Activated CD4-positive, alpha-beta memory T cell treated with anti-CD3 and anti-CD28 coated beads, Interleukin-2, amount 10 ng/mL, durations not matched to agents 7 days and 5 days (primary cell): ENCODE data around the gene LIN28A. TPM values are rescaled to one million over a fixed set of nuclear protein-coding genes. Genes with fewer than 3 reads are reported as not detected.

Source experiments
- CTCF ChIA-PET: fragments of 350-600 bp; sonication (Branson Sonifier 250); formaldehyde crosslinking; loops from one replicate; lab custom pipeline; 2021; ENCODE audit warnings: antibody characterized with exemption, inconsistent platforms; lab: Charles Lee
- POLR2A ChIA-PET: fragments of 350-600 bp; sonication (Branson Sonifier 250); formaldehyde crosslinking; loops from one replicate; lab custom pipeline; 2021; ENCODE audit warnings: antibody characterized with exemption; lab: Charles Lee
- DNase-seq: peaks from one replicate; pipeline ENCODE4 v3.0.0-alpha.2; 2020
- H3K27ac Mint-ChIP-seq: one replicate; pipeline ENCODE4 v1.8.0; 2021; ENCODE audit warnings: mild to moderate bottlenecking, mixed read lengths
- H3K27me3 Mint-ChIP-seq: one replicate; pipeline ENCODE4 v1.8.0; 2021; ENCODE audit warnings: mixed read lengths
- H3K36me3 Mint-ChIP-seq: one replicate; pipeline ENCODE4 v1.8.0; 2021; ENCODE audit warnings: low read depth, mixed read lengths
- H3K4me1 Mint-ChIP-seq: one replicate; pipeline ENCODE4 v1.8.0; 2021; ENCODE audit warnings: mixed read lengths
- H3K4me3 Mint-ChIP-seq: one replicate; pipeline ENCODE4 v1.8.0; 2021; ENCODE audit warnings: mild to moderate bottlenecking, mixed read lengths
- H3K9me3 Mint-ChIP-seq: one replicate; pipeline ENCODE4 v1.8.0; 2021; ENCODE audit warnings: mixed read lengths
- total RNA-seq, 2 experiments: library from RNA; stranded (reverse); gene quantifications; one replicate each; pipeline ENCODE4 v1.2.3, GENCODE V29; 2021

LIN28A gene
- total RNA-seq, 2 experiments from 2014 or later: not detected

- H3K36me3 Mint-ChIP-seq: no peaks in the 10 kb centered on the region
- no peak overlapping the region for H3K4me3 Mint-ChIP-seq
- ChIA-PET POLR2A (interaction anchor here (1.1 kb wide), 1 partner anchor 18 kb away, joined by 4 read pairs; no protein-coding TSS in a partner anchor), CTCF (interaction anchor here (1.2 kb wide), 2 partner anchors 14 to 47 kb away, joined by 3 to 4 read pairs; no protein-coding TSS in a partner anchor)
- no peaks in the 10 kb centered on the region for H3K9me3 Mint-ChIP-seq
- no peak for DNase-seq
- H3K27ac Mint-ChIP-seq: no peak overlapping the region
- H3K4me1 Mint-ChIP-seq: peaks cover 17% of the 10 kb centered on the region
- H3K27me3 Mint-ChIP-seq: peaks cover 70% of the 10 kb centered on the region
Measured at GRCh38 chr1:26411624-26412074, 1.0 kb downstream of the LIN28A start.

DNA sequence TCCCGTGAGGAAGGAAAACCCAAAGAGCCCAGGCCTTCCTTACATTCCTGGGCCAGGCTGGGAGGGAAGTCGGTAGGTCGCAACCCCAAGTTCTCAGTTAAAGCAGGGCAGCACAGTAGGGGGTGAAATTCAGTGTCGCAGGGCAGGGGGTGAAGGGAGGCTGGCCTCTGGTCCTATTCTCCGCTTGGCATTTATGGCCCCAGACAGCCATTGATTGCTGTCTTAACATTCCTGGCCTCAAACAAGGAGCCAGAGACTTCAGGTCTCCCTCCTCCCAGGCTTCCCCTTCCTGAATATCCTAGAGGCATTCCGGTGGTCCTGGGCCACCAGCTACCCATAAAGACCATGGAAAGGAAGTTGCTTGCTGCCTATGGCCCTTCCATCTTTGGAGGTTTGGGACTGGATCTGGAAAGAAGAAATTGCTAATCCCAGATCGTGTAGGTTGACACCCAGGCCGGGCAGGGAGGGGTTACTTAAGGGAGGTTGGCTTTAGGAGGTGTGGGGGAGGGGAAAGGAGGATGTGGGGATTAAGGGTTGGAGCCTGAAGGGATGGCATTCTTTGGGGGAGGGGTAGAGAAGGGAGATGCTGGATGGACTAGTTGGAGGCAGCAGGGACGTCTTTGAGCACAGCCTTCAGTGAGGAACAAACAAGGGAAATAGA lies 1.7 kb downstream of the LIN28A start:
- H3K36me3 Mint-ChIP-seq: no peaks in the 10 kb centered on the region
- H3K27ac Mint-ChIP-seq: no peak overlapping the region
- no peak overlapping the region for H3K4me3 Mint-ChIP-seq
- peaks cover 70% of the 10 kb centered on the region for H3K27me3 Mint-ChIP-seq
- H3K9me3 Mint-ChIP-seq: no peaks in the 10 kb centered on the region
- peaks cover 20% of the 10 kb centered on the region for H3K4me1 Mint-ChIP-seq
- ChIA-PET CTCF (interaction anchor here (0.6 to 1.2 kb wide), 2 partner anchors 48 to 225 kb away, joined by 4 read pairs; no protein-coding TSS in a partner anchor), POLR2A (interaction anchor here (1.1 kb wide), 1 partner anchor 18 kb away, joined by 4 read pairs; no protein-coding TSS in a partner anchor)
- DNase-seq: no peak

DNA sequence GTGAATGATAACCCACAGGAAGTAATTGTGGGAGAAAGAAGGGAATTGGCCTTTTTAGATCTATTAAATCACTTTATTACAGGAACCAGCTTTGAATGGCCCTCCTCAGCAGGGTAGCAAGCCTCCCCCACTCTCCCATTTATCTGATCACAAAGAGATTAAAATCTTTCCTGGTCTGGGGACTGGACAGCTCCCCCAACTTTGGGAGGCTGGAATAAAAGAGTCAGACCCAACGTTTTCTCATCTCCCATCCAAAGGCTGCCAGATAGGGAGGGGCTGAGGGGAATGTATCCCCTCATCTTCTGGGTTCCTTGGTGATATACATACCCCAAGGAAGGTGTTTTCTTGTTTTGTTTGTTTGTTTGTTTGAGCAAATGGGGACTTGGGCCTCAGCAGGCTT lies 2.4 kb downstream of the LIN28A start:
- Mint-ChIP-seq H3K27ac (no peak overlapping the region), H3K4me1 (peaks cover 20% of the 10 kb centered on the region), H3K27me3 (peaks cover 70% of the 10 kb centered on the region), H3K9me3 (no peaks in the 10 kb centered on the region), H3K4me3 (no peak overlapping the region), H3K36me3 (no peaks in the 10 kb centered on the region)
- ChIA-PET POLR2A (no interaction called here), CTCF (interaction anchor here (0.6 to 1.2 kb wide), 4 partner anchors 16 to 226 kb away, joined by 4 read pairs; no protein-coding TSS in a partner anchor)
- no peak for DNase-seq

GRCh38 chr1:26417111-26417759 lies 6.6 kb downstream of the LIN28A start:
- no peaks in the 10 kb centered on the region for H3K36me3 Mint-ChIP-seq
- POLR2A ChIA-PET: interaction anchor here (0.6 to 2.1 kb wide), 8 partner anchors 15 to 183 kb away, joined by 3 to 12 read pairs (median 6); partner anchors contain the start of genes CD52, CEP85, DHDDS and HMGN2

GRCh38 chr1:26418865-26419349 lies 8.3 kb downstream of the LIN28A start:
- CTCF ChIA-PET: interaction anchor here (1.0 to 4.3 kb wide), 5 partner anchors 28 to 249 kb away, joined by 3 to 46 read pairs (median 4); partner anchors contain the start of gene ZNF593
- POLR2A ChIA-PET: interaction anchor here (0.9 kb wide), 1 partner anchor 28 kb away, joined by 3 read pairs; no protein-coding TSS in a partner anchor
- H3K27me3 Mint-ChIP-seq: peaks cover 49% of the 10 kb centered on the region

More at GRCh38 chr1:26417111-26417759, 6.6 kb downstream of the LIN28A start:
- H3K9me3 Mint-ChIP-seq: no peaks in the 10 kb centered on the region
- H3K27me3 Mint-ChIP-seq: peaks cover 60% of the 10 kb centered on the region
- no peak overlapping the region for H3K27ac Mint-ChIP-seq
- DNase-seq: peak; percentile 87
- peaks cover 3% of the 10 kb centered on the region for H3K4me1 Mint-ChIP-seq
- CTCF ChIA-PET: interaction anchor here (0.6 to 4.3 kb wide), 66 partner anchors 9 to 514 kb away, joined by 3 to 66 read pairs (median 6); partner anchors contain the start of genes CEP85, CNKSR1, DHDDS and SH3BGRL3
- no peak overlapping the region for H3K4me3 Mint-ChIP-seq

DNA sequence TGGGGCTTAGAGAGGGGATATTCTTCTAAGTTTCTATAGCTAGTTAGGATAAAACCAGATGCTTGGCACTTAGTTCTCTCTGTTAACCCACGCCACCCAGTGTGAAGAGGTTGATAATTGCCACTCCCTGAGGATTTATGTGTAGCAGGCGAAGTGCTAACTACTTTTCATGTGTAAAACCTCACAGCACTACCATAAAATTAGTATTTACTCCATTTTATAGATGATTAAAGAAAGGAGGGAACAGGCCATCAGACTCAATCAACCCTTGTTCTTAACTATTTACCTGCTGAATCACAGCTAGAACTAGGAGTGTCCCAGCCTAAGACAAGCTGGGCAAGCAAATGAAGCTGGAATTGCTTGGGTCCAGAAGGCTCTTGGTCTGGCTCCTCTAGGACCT lies 8.9 kb downstream of the LIN28A start:
- H3K4me3 Mint-ChIP-seq: no peak overlapping the region
- peaks cover 43% of the 10 kb centered on the region for H3K27me3 Mint-ChIP-seq
- no peaks in the 10 kb centered on the region for H3K36me3 Mint-ChIP-seq
- DNase-seq: no peak
- H3K4me1 Mint-ChIP-seq: peaks cover 3% of the 10 kb centered on the region
- H3K9me3 Mint-ChIP-seq: no peaks in the 10 kb centered on the region
- POLR2A ChIA-PET: interaction anchor here (0.9 kb wide), 1 partner anchor 29 kb away, joined by 3 read pairs; no protein-coding TSS in a partner anchor
- no peak overlapping the region for H3K27ac Mint-ChIP-seq
- CTCF ChIA-PET: interaction anchor here (0.6 to 1.9 kb wide), 6 partner anchors 28 to 250 kb away, joined by 3 to 5 read pairs (median 4); partner anchors contain the start of gene ZNF593

More at GRCh38 chr1:26418865-26419349, 8.3 kb downstream of the LIN28A start:
- no peaks in the 10 kb centered on the region for H3K36me3 Mint-ChIP-seq
- H3K4me1 Mint-ChIP-seq: peaks cover 3% of the 10 kb centered on the region
- H3K4me3 Mint-ChIP-seq: no peak overlapping the region
- no peak overlapping the region for H3K27ac Mint-ChIP-seq
- DNase-seq: no peak
- no peaks in the 10 kb centered on the region for H3K9me3 Mint-ChIP-seq

DNA sequence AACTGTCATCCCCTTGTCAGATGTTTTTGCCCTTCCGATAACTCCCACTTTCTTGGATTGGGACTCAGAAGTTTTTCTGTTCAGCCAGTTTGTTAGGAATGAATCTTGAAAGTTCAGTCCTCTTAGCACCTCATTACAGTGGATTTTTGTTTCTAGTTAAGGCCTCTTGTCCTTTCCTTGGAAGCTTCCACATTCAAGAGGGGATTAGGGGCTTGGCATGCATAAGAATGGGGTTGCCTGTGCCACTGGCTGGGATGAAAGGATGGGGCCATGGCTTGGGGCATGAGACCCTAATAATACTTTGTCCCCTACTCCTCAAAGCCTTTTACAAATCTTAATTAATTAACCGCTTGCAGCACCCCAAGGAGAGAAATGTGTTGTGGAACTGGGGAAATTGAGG lies 19.1 kb downstream of the LIN28A start:
- Mint-ChIP-seq H3K4me1 (peaks cover 24% of the 10 kb centered on the region), H3K4me3 (no peak overlapping the region), H3K9me3 (no peaks in the 10 kb centered on the region), H3K36me3 (peaks cover 9% of the 10 kb centered on the region), H3K27ac (no peak overlapping the region), H3K27me3 (peaks cover 12% of the 10 kb centered on the region)
- POLR2A ChIA-PET: interaction anchor here (1.1 kb wide), 1 partner anchor 17 kb away, joined by 4 read pairs; no protein-coding TSS in a partner anchor
- DNase-seq: no peak
- CTCF ChIA-PET: interaction anchor here (1.1 to 2.2 kb wide), 3 partner anchors 12 to 145 kb away, joined by 3 to 16 read pairs (median 4); partner anchors contain the start of gene HMGN2

GRCh38 chr1:26431979-26432695 lies 21.5 kb downstream of the LIN28A start, which contains the start of gene DHDDS:
Gene DHDDS (plus strand): TSS chr1:26432321. CDS start chr1:26432946, 625 bp downstream.
- Mint-ChIP-seq H3K9me3 (no peaks in the 10 kb centered on the region), H3K27me3 (peaks cover 4% of the 10 kb centered on the region), H3K4me3 (peak within 1 kb of the TSS; percentile 98), H3K4me1 (peaks cover 24% of the 10 kb centered on the region), H3K27ac (peak within 1 kb of the TSS; percentile 92), H3K36me3 (peaks cover 9% of the 10 kb centered on the region)
- POLR2A ChIA-PET: interaction anchor here (0.8 to 3.2 kb wide), 21 partner anchors 12 to 527 kb away, joined by 3 to 50 read pairs (median 5); partner anchors contain the start of genes CD52, CEP85, HMGN2 and PAFAH2
- CTCF ChIA-PET: interaction anchor here (0.6 to 3.1 kb wide), 16 partner anchors 11 to 876 kb away, joined by 3 to 30 read pairs (median 3); partner anchors contain the start of genes CEP85 and HMGN2
- peak; percentile 99 for DNase-seq

DNA sequence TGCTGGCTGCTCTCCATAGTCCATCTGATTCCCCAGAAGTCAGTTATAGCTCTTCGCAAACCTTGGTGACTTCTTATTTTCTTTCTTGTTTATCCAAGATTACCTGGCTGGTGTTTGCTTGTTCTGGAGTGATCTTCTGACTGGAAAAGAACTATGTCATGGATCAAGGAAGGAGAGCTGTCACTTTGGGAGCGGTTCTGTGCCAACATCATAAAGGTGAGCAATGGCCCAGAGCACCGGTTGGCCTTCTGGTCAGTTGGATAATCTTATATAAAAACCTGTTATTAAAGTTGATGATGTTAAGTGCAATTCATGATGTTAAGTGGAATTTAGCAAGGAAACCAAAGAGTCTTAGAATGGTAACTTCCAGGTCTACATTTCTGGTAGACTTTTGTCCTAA lies 22.2 kb downstream of the LIN28A start:
- peaks cover 24% of the 10 kb centered on the region for H3K4me1 Mint-ChIP-seq
- H3K4me3 Mint-ChIP-seq: peak overlapping the region; percentile 98
- peak overlapping the region; percentile 92 for H3K27ac Mint-ChIP-seq
- DNase-seq: no peak
- peaks cover 4% of the 10 kb centered on the region for H3K27me3 Mint-ChIP-seq
- H3K36me3 Mint-ChIP-seq: peaks cover 10% of the 10 kb centered on the region
- CTCF ChIA-PET: interaction anchor here (0.8 to 3.1 kb wide), 13 partner anchors 12 to 269 kb away, joined by 3 to 30 read pairs (median 3); partner anchors contain the start of genes CEP85 and HMGN2
- POLR2A ChIA-PET: interaction anchor here (0.8 to 3.2 kb wide), 19 partner anchors 12 to 435 kb away, joined by 3 to 50 read pairs (median 6); partner anchors contain the start of genes CD52, HMGN2, PAFAH2 and SH3BGRL3
- H3K9me3 Mint-ChIP-seq: no peaks in the 10 kb centered on the region

GRCh38 chr1:26434161-26434752 lies 23.6 kb downstream of the LIN28A start:
- peaks cover 4% of the 10 kb centered on the region for H3K27me3 Mint-ChIP-seq
- peaks cover 23% of the 10 kb centered on the region for H3K36me3 Mint-ChIP-seq
- peaks cover 24% of the 10 kb centered on the region for H3K4me1 Mint-ChIP-seq
- POLR2A ChIA-PET: interaction anchor here (1.3 to 3.2 kb wide), 2 partner anchors 10 to 308 kb away, joined by 3 to 14 read pairs; no protein-coding TSS in a partner anchor
- DNase-seq: no peak
- H3K4me3 Mint-ChIP-seq: no peak overlapping the region
- no peak overlapping the region for H3K27ac Mint-ChIP-seq
- H3K9me3 Mint-ChIP-seq: no peaks in the 10 kb centered on the region
- CTCF ChIA-PET: interaction anchor here (0.7 to 3.1 kb wide), 3 partner anchors 17 to 159 kb away, joined by 3 to 30 read pairs (median 6); partner anchors contain the start of gene HMGN2

- ChIA-PET CTCF (interaction anchor here (1.4 kb wide), 1 partner anchor 21 kb away, joined by 4 read pairs; no protein-coding TSS in a partner anchor), POLR2A (interaction anchor here (1.5 kb wide), 1 partner anchor 34 kb away, joined by 4 read pairs; the partner anchor contains the start of gene HMGN2)
- Mint-ChIP-seq H3K27ac (no peak overlapping the region), H3K27me3 (no peaks in the 10 kb centered on the region), H3K36me3 (peaks cover 50% of the 10 kb centered on the region), H3K4me3 (no peak overlapping the region), H3K4me1 (peaks cover 11% of the 10 kb centered on the region), H3K9me3 (no peaks in the 10 kb centered on the region)
- no peak for DNase-seq
Measured at GRCh38 chr1:26438041-26438440, 27.4 kb downstream of the LIN28A start.
